IPS-18c (cell line): ENCODE data around the gene S100PBP.
"Not testable (repeated sequence)": the region's sequence is repeated elsewhere in the genome, so short reads cannot be mapped to it uniquely, and the experiment has no call there.

Experiments used
- H3K4me3 ChIP-seq: 2 replicates; pipeline ENCODE4 v1.7.0; 2013; ENCODE audit warnings: low read depth, mild to moderate bottlenecking, low read length, moderate library complexity; ENCODE audit not compliant: insufficient read depth
- H3K9me3 ChIP-seq: one replicate; pipeline ENCODE4 v1.6.1; 2013; ENCODE audit warnings: mild to moderate bottlenecking, low read length, moderate library complexity; ENCODE audit not compliant: control insufficient read depth, insufficient read depth

The S100PBP gene

DNA sequence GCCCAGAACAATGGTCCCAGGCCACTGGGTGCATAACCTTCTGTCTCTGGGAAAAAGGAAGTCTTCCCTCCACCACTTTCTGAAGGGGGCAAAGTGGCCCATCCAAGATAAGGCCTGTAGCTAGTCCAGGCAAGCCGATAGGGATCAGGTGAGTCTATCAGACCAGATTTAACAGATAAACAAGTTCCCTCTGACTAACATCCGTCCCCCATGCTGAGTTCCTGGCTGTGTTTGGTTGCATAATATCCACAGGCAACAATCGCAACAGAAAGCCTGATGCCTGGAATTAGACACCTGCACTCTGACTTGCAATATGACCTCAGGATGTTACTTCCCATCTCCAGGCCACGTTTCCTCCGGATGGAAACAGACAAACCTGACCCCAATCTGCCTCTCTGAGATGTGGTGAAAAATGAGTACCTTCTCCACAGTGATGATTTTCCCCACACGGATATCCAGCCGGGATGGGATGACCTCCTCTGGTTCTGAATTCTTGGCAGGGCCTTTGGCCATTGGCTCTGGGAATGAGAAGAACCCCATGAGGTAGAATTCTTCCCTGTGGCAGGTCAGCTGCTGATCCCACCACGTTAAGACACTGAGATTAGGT, 36.7 kb upstream of the S100PBP start:
- no peaks in the 10 kb centered on the region for H3K9me3 ChIP-seq
- H3K4me3 ChIP-seq: no peak overlapping the region

DNA sequence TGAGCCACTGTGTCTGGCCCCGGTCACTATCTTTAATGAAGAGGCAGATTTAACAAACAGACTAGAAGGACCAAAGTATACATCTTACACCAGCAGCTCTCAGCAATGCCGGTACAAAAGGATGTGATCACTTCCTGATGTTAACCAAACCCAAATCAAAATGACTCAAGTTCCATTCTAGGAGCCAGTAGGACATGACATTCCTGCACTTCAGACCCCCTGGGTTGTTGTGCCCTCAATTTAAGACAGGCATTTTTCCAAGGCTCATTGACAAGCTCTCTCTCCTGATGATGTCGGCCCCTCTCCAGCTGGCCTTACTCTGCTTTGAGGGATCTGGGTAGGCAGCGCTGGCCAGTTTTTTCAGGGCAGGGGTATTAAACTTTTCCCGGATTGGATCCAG, 35.4 kb upstream of the S100PBP start:
- no peaks in the 10 kb centered on the region for H3K9me3 ChIP-seq
- no peak overlapping the region for H3K4me3 ChIP-seq

DNA sequence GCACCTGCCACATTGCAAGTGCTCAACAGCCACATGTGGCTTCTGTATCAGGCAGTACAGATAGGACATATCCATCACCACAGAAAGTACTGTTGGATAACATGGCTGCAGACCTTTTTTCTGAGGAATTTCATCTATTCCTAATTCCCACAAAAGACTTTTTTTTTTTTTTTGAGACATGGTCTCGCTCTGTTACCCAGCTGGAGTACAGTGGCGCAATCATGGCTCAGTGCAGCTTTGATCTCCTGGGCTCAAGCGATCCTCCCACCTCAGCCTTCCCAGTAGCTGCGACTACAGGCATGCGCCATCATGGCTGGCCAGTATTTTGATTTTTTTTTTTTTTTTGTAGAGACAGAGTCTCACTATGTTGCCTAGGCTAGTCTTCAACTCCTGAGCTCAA, 33.6 kb upstream of the S100PBP start:
- no peaks in the 10 kb centered on the region for H3K9me3 ChIP-seq
- no peak overlapping the region for H3K4me3 ChIP-seq

- Histone ChIP-seq H3K9me3 (no peaks in the 10 kb centered on the region), H3K4me3 (no peak overlapping the region)
Observed at GRCh38 chr1:32784817-32785216, 32.6 kb upstream of the S100PBP start.

DNA sequence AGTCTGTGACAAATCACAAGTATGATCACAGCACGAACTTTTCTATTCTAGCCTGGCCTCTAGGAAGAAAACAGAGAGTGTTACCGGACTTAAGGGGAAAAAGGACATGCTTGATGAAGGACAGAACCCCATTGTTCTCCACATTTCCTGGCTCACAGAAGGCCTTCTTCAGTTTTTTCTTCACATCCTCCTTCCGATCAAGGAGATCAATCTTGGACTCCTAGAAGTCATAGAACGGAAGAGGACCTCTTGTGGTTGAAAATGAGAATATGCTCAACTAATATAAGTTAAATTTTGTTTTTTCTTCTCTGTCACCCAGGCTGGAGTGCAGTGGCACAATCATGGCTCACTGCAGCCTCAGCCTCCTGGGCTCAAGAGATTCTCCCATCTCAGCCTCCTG, 30.6 kb upstream of the S100PBP start:
- Histone ChIP-seq H3K9me3 (no peaks in the 10 kb centered on the region), H3K4me3 (no peak overlapping the region)

- H3K9me3 ChIP-seq, H3K4me3 ChIP-seq: not testable (repeated sequence)
Observed at GRCh38 chr1:32789356-32789755, 28.1 kb upstream of the S100PBP start.

DNA sequence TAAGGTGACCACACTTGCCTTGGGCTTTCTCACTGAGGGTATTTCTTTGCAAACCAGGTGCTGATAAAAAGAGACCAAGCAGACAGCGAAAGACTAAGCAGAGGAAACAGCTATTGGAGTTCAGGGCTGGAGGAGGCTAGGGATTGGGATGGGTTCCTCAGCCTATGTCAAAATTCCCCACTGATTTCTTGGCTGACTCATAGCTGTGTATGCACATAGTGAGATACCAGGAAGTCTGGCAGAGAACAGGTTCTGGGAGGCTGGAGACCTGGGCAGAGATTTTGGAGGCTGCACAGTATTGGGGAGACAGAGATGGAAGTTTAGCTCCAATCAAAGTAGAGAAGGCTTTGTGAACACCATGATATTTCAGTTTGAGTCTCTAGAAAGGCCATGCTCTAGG, 25.6 kb upstream of the S100PBP start:
- Histone ChIP-seq H3K4me3 (no peak overlapping the region), H3K9me3 (no peaks in the 10 kb centered on the region)

DNA sequence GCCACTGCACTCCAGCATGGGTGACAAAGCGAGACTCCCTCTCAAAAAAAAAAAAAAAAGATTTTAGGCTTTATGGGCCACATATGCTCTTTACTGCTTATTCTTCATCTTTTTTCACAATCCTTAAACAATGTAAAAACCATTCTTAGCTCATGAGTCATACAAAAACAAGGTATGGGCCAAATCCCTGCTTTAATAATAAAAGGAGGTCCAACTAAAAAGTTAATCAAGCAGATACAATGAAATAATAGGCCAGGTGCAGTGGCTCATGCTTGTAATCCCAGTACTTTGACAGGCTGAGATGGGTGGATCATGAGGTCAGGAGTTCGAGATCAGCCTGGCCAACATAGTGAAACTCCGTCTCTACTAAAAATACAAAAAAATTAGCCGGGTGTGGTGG, 21.7 kb upstream of the S100PBP start:
- H3K9me3 ChIP-seq, H3K4me3 ChIP-seq: not testable (repeated sequence)

GRCh38 chr1:32797456-32797855, 20.0 kb upstream of the S100PBP start:
- no peaks in the 10 kb centered on the region for H3K9me3 ChIP-seq
- H3K4me3 ChIP-seq: no peak overlapping the region

DNA sequence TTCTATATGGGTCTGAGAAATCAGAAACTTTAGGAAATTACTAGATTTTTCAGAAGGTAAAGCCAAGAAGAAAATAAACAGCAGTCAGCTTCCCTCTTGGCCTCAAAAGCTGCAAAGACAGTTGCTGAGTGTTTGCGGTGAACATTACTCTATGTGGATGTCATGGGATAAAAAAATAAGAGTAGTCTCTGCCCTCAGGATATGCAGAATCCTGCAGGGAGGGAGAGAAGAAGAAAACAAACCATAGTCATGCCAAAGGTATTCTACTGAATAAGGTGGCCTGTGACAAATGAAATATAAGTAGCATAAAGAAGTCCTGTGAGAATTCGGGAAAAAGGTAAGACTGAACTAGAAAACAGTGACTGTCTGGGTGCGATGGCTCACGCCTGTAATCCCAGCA, 19.3 kb upstream of the S100PBP start:
- Histone ChIP-seq H3K4me3 (no peak overlapping the region), H3K9me3 (no peaks in the 10 kb centered on the region)

GRCh38 chr1:32798679-32799416, 18.6 kb upstream of the S100PBP start:
- Histone ChIP-seq H3K9me3 (no peaks in the 10 kb centered on the region), H3K4me3 (no peak overlapping the region)

DNA sequence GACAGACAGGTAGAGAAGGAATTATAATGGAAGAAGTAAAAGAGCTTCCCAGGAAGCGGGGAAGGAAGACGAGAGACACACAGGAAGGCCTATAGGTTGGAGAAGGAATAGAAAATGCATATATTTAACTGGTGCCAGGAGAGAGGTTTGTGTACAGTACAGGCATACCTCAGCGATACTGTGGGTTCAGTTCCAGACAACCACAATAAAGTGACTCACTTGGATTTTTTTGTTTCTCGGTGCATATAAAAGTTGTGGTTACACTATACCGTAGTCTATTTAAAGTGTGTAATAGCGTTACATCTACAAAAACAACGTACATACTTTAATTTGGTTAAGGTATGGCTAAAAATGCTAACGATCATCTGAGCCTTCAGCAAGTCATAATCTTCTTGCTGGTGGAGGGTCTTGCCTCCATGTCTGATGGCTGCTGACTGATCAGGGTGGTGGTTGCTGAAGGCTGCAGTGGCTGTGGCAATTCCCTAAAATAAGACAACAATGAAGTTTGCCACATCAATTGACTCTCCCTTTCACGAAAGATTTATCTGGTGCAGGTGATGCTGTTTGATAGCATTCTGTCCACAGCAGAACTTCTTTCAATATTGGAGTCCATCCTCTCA, 16.2 kb upstream of the S100PBP start:
- H3K9me3 ChIP-seq: peaks cover 4% of the 10 kb centered on the region
- no peak overlapping the region for H3K4me3 ChIP-seq

GRCh38 chr1:32804460-32804859, 13.0 kb upstream of the S100PBP start:
- H3K4me3 ChIP-seq, H3K9me3 ChIP-seq: not testable (repeated sequence)

- H3K9me3 ChIP-seq: peaks cover 4% of the 10 kb centered on the region
Observed at GRCh38 chr1:32806290-32806689, 11.2 kb upstream of the S100PBP start.

DNA sequence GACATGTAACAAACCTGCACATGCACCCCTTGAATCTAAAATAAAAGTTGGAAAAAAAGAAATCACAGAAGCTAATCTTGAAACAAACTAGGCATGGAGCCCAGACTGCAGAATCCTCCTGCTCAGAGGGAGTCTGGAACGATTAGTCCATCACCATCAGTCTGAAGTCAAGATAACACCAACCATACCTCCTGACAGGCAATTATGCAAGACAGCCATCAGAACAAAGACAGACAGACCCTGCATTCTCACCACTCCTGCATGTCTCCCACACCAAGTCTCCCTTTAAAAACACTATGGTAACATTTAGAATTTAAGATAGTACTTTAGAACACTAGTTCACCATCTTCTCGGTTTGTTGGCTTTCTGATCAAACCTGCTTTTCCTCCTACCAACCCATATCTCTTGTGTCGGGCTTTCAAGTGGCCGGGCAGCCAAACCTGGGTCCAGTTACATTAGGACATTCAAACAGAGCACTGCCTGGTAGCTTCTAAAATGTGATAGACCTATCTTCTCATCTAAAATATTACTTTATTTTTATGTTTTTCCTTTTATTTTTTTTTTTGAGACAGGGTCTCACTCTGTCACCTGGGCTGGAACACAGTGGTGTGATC, 10.4 kb upstream of the S100PBP start:
- peaks cover 4% of the 10 kb centered on the region for H3K9me3 ChIP-seq
- no peak overlapping the region for H3K4me3 ChIP-seq

More at GRCh38 chr1:32806290-32806689, 11.2 kb upstream of the S100PBP start:
- H3K4me3 ChIP-seq: no peak overlapping the region

DNA sequence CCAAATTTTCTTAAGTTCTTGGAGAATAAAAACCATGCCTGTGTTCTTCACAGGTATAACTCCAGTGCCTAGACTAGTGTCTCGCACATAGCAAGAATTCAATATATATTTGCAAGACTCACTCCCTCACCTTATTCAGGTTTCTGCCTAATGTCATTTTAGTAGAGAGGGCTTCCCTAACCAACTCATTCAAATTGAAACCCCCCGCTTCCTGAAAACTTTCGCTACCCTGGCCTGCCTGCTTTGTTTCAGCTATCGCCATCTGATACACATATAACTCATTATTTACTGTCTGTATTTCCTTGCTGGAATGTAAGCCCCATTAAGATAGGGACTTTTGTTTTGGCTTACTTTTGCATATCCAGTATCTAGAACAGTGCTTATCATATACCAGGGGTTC, 8.9 kb upstream of the S100PBP start:
- peaks cover 4% of the 10 kb centered on the region for H3K9me3 ChIP-seq
- H3K4me3 ChIP-seq: no peak overlapping the region

DNA sequence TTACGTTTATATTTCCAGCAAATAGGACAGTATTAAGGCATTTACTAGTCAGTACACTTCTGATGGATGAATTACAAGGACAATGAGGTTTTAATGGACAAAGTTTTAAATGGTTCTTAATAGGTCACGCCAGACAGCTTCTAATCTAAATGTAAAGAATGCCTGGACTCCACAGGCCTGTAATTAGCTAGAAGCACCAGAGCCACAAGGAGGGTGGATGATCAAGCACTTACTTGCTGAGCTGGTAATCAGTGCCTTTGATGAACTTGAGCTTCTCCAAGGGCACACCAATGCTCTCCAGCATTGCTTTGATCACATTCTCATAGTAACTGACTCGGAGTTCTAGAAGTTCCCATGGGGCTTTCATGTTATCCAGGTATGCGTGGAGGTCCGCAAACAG, 7.1 kb upstream of the S100PBP start:
- Histone ChIP-seq H3K4me3 (no peak overlapping the region), H3K9me3 (no peaks in the 10 kb centered on the region)

- H3K4me3 ChIP-seq: no peak overlapping the region
- H3K9me3 ChIP-seq: no peaks in the 10 kb centered on the region
Observed at GRCh38 chr1:32811265-32811664, 6.2 kb upstream of the S100PBP start.
